ENCODE measurements around the gene LY6G6D. TPM values are rescaled to one million over a fixed set of nuclear protein-coding genes. Genes with fewer than 3 reads are reported as not detected.

Gene LY6G6D
- total RNA-seq, 3 donors from 2014 or later (not counting 1 experiment from before 2014, with no cell fraction given), result 0.94 TPM; not detected in 2

GRCh38 chr6:31750411-31751022 lies 35.4 kb downstream of the LY6G6D start:
- no peaks in the 10 kb centered on the region for H3K27me3 Mint-ChIP-seq (ENCODE audit: low read depth in 2 of 2)
- Histone ChIP-seq H3K4me1 (ENCODE audit: control insufficient read depth, insufficient read depth, low read length) (no peaks in the 10 kb centered on the region), H3K9me3 (ENCODE audit: control insufficient read depth, insufficient read depth, low read length) (no peaks in the 10 kb centered on the region), H3K36me3 (ENCODE audit: control insufficient read depth, insufficient read depth, low read length) (no peaks in the 10 kb centered on the region), H3K4me3 (ENCODE audit: low read length) (no peak overlapping the region), H3K27ac (ENCODE audit: low read length) (no peak overlapping the region), H3K27me3 (ENCODE audit: control insufficient read depth, insufficient read depth, low read length) (no peaks in the 10 kb centered on the region)
- H3K27ac Mint-ChIP-seq, result no peak overlapping the region
- H3K36me3 Mint-ChIP-seq, result no peaks in the 10 kb centered on the region
- TF ChIP-seq CTCF (IDR thresholded peaks at IDR 0.05), result no peak
- intact Hi-C loops (cut with micrococcal nuclease), result no loop called here
- 92% methylated on average over 6 of the region's 7 CpGs for WGBS (ENCODE audit: insufficient coverage)
- no peaks in the 10 kb centered on the region for H3K9me3 Mint-ChIP-seq
- no peak for ATAC-seq
- no peak for DNase-seq
- H3K4me1 Mint-ChIP-seq, result no peaks in the 10 kb centered on the region
- H3K4me3 Mint-ChIP-seq, result no peak overlapping the region

- 97% methylated on average over 7 of the region's 8 CpGs for WGBS (ENCODE audit: insufficient coverage)
Observed at GRCh38 chr6:31752739-31753319, 37.7 kb downstream of the LY6G6D start.

GRCh38 chr6:31758281-31758680 lies 43.1 kb downstream of the LY6G6D start:
- no peak for ATAC-seq
- intact Hi-C loops (cut with micrococcal nuclease), result no loop called here
- H3K27me3 Mint-ChIP-seq (ENCODE audit: low read depth in 2 of 2), result no peaks in the 10 kb centered on the region
- H3K4me3 Mint-ChIP-seq, result no peak overlapping the region
- TF ChIP-seq CTCF (IDR thresholded peaks at IDR 0.05), result no peak
- no peaks in the 10 kb centered on the region for H3K9me3 Mint-ChIP-seq
- no peaks in the 10 kb centered on the region for H3K4me1 ChIP-seq (ENCODE audit: control insufficient read depth, insufficient read depth, low read length)
- no peak for DNase-seq
- 100% methylated on average over 1 of the region's 2 CpGs for WGBS (ENCODE audit: insufficient coverage)
- H3K4me1 Mint-ChIP-seq, result peaks cover 0 to 1% of the 10 kb centered on the region in 2 donors
- no peak overlapping the region for H3K4me3 ChIP-seq (ENCODE audit: low read length)
- no peaks in the 10 kb centered on the region for H3K36me3 Mint-ChIP-seq
- H3K36me3 ChIP-seq (ENCODE audit: control insufficient read depth, insufficient read depth, low read length), result peaks cover 3% of the 10 kb centered on the region
- no peaks in the 10 kb centered on the region for H3K27me3 ChIP-seq (ENCODE audit: control insufficient read depth, insufficient read depth, low read length)
- H3K27ac ChIP-seq (ENCODE audit: low read length), result no peak overlapping the region
- no peak overlapping the region for H3K27ac Mint-ChIP-seq
- H3K9me3 ChIP-seq (ENCODE audit: control insufficient read depth, insufficient read depth, low read length), result no peaks in the 10 kb centered on the region

More at GRCh38 chr6:31752739-31753319, 37.7 kb downstream of the LY6G6D start:
- Histone ChIP-seq H3K27me3 (ENCODE audit: control insufficient read depth, insufficient read depth, low read length) (no peaks in the 10 kb centered on the region), H3K9me3 (ENCODE audit: control insufficient read depth, insufficient read depth, low read length) (no peaks in the 10 kb centered on the region), H3K36me3 (ENCODE audit: control insufficient read depth, insufficient read depth, low read length) (no peaks in the 10 kb centered on the region), H3K4me1 (ENCODE audit: control insufficient read depth, insufficient read depth, low read length) (no peaks in the 10 kb centered on the region), H3K4me3 (ENCODE audit: low read length) (no peak overlapping the region), H3K27ac (ENCODE audit: low read length) (no peak overlapping the region)
- TF ChIP-seq CTCF (IDR thresholded peaks at IDR 0.05), result no peak
- Mint-ChIP-seq H3K4me1 (no peaks in the 10 kb centered on the region), H3K27me3 (ENCODE audit: low read depth in 2 of 2) (no peaks in the 10 kb centered on the region), H3K9me3 (no peaks in the 10 kb centered on the region), H3K36me3 (no peaks in the 10 kb centered on the region), H3K4me3 (no peak overlapping the region), H3K27ac (no peak overlapping the region)
- ATAC-seq (no peak), DNase-seq (no peak)
- intact Hi-C loops (cut with micrococcal nuclease), result no loop called here

GRCh38 chr6:31760790-31761189 lies 45.6 kb downstream of the LY6G6D start:
- Mint-ChIP-seq H3K36me3 (no peaks in the 10 kb centered on the region), H3K27ac (no peak overlapping the region), H3K4me1 (peaks cover 0 to 5% of the 10 kb centered on the region in 2 donors), H3K9me3 (no peaks in the 10 kb centered on the region), H3K4me3 (no peak overlapping the region), H3K27me3 (ENCODE audit: low read depth in 2 of 2) (no peaks in the 10 kb centered on the region)
- intact Hi-C loops (cut with micrococcal nuclease), result no loop called here
- Histone ChIP-seq H3K4me1 (ENCODE audit: control insufficient read depth, insufficient read depth, low read length) (no peaks in the 10 kb centered on the region), H3K36me3 (ENCODE audit: control insufficient read depth, insufficient read depth, low read length) (peaks cover 3% of the 10 kb centered on the region), H3K4me3 (ENCODE audit: low read length) (no peak overlapping the region), H3K27ac (ENCODE audit: low read length) (no peak overlapping the region), H3K27me3 (ENCODE audit: control insufficient read depth, insufficient read depth, low read length) (no peaks in the 10 kb centered on the region), H3K9me3 (ENCODE audit: control insufficient read depth, insufficient read depth, low read length) (no peaks in the 10 kb centered on the region)
- no peak for TF ChIP-seq CTCF (IDR thresholded peaks at IDR 0.05)
- DNase-seq (no peak), ATAC-seq (no peak)
- 96% methylated on average over 5 of the region's 5 CpGs for whole genome bisulfite sequencing (ENCODE audit: insufficient coverage)
